Uterus (tissue), 2 donors: ENCODE results near the gene KSR2.

Source experiments
- POLR2A ChIP-seq, 2 donors: fragments of 450-650 bp; IDR thresholded peaks; one replicate each; pipeline ENCODE4 v1.6.1; 2016; ENCODE audit warnings: antibody characterized with exemption in 2 of 2, mild to moderate bottlenecking in 1 of 2, moderate library complexity in 1 of 2
- TF ChIP-seq, protein P1 (sequence below), 4 experiments: fragments of 200-600 bp in 2 of 4; fragments of 450-650 bp in 2 of 4; sonication (generic) in 2 of 4; IDR thresholded peaks; one replicate each; pipeline ENCODE4 v1.5.1; 2016 to 2019; ENCODE audit warnings: antibody characterized with exemption in 4 of 4, mild to moderate bottlenecking in 2 of 4, moderate library complexity in 1 of 4

DNA sequence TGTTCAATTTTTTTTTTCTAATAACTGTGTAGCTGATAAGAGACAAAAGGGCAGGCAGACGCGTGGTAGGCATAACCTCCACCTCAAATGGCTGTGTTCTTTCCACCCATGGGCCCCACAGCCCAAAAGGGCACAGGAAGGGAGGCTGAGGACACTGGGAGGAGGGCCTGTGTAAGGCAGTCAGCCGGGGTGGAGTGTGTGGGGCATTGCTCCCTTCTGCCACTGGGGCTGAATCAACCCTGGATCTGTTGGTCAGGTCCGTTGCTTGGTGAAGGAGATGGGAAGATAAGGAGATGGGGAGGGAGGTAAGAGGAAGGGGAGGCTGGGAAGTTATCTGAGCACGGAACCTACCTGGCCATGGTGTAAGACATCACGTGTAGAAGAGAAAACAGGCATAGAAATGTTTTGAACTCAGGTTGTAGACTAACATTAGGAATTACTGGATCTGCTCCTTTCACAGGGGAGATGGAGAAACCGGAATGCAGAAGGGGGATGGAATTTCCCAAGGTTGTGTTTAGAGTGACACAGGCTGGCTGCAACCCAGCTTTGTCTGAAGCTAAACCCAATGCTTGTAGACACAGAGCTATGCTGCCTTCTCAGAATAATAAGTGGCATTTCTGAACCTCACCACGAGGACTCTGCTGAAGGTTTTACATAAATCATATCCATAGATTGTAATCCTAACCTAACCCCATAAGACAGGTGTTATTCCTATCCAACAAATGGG, 468.9 kb downstream of the KSR2 start:
- TF ChIP-seq, protein P1, sequence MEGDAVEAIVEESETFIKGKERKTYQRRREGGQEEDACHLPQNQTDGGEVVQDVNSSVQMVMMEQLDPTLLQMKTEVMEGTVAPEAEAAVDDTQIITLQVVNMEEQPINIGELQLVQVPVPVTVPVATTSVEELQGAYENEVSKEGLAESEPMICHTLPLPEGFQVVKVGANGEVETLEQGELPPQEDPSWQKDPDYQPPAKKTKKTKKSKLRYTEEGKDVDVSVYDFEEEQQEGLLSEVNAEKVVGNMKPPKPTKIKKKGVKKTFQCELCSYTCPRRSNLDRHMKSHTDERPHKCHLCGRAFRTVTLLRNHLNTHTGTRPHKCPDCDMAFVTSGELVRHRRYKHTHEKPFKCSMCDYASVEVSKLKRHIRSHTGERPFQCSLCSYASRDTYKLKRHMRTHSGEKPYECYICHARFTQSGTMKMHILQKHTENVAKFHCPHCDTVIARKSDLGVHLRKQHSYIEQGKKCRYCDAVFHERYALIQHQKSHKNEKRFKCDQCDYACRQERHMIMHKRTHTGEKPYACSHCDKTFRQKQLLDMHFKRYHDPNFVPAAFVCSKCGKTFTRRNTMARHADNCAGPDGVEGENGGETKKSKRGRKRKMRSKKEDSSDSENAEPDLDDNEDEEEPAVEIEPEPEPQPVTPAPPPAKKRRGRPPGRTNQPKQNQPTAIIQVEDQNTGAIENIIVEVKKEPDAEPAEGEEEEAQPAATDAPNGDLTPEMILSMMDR (IDR thresholded peaks at IDR 0.05), result no peak
- TF ChIP-seq POLR2A (IDR thresholded peaks at IDR 0.05), result no peak
